Inferior parietal cortex (tissue), 1 donor: ENCODE results near the gene C10orf67.
A peak's percentile ranks its signal among the peaks of the same experiment; 100 is the strongest.
"Not testable (repeated sequence)": the region's sequence is repeated elsewhere in the genome, so short reads cannot be mapped to it uniquely, and the experiment has no call there.

Experiments
- DNase-seq: peaks from one replicate; pipeline ENCODE4 v3.0.0-alpha.2; 2016; ENCODE audit errors: extremely low spot score

The C10orf67 gene

GRCh38 chr10:23362069-23362830 lies 17.7 kb upstream of the C10orf67 start:
- no peak for DNase-seq

GRCh38 chr10:23361665-23362064 lies 17.1 kb upstream of the C10orf67 start:
- no peak for DNase-seq

GRCh38 chr10:23359692-23360380 lies 15.2 kb upstream of the C10orf67 start:
- no peak for DNase-seq

GRCh38 chr10:23358357-23358756 lies 13.8 kb upstream of the C10orf67 start:
- no peak for DNase-seq

GRCh38 chr10:23354630-23355279 lies 10.2 kb upstream of the C10orf67 start:
- no peak for DNase-seq

GRCh38 chr10:23351926-23352519 lies 7.4 kb upstream of the C10orf67 start:
- DNase-seq, result no peak

- DNase-seq, result not testable (repeated sequence)
Observed at GRCh38 chr10:23350706-23351105, 6.1 kb upstream of the C10orf67 start.

GRCh38 chr10:23345861-23346260 lies 1.3 kb upstream of the C10orf67 start:
- peak; percentile 51 for DNase-seq

GRCh38 chr10:23343591-23344240 lies 881 bp downstream of the C10orf67 start:
- DNase-seq, result peak; percentile 47

- DNase-seq, result no peak
Observed at GRCh38 chr10:23342213-23342884, 2.2 kb downstream of the C10orf67 start.

- no peak for DNase-seq
Observed at GRCh38 chr10:23341004-23341403, 3.6 kb downstream of the C10orf67 start.

GRCh38 chr10:23340354-23340753 lies 4.2 kb downstream of the C10orf67 start:
- no peak for DNase-seq

GRCh38 chr10:23338886-23339285 lies 5.7 kb downstream of the C10orf67 start:
- DNase-seq, result no peak

- DNase-seq, result no peak
Observed at GRCh38 chr10:23338155-23338828, 6.3 kb downstream of the C10orf67 start.

- no peak for DNase-seq
Observed at GRCh38 chr10:23337616-23338015, 7.0 kb downstream of the C10orf67 start.

- no peak for DNase-seq
Observed at GRCh38 chr10:23331567-23332301, 12.9 kb downstream of the C10orf67 start.

GRCh38 chr10:23330948-23331347 lies 13.6 kb downstream of the C10orf67 start:
- no peak for DNase-seq

- DNase-seq, result no peak
Observed at GRCh38 chr10:23326544-23327307, 17.9 kb downstream of the C10orf67 start.

- DNase-seq, result no peak
Observed at GRCh38 chr10:23325132-23325531, 19.5 kb downstream of the C10orf67 start.
